Vagina (tissue), 2 donors: Measurements from ENCODE around the gene PKIG.

Source experiments
- CTCF ChIP-seq, 3 experiments: fragments of 450-650 bp in 2 of 3; fragments of 200-600 bp in 1 of 3; sonication (generic) in 1 of 3; IDR thresholded peaks; one replicate each; pipeline ENCODE4 v1.5.1; 2017 to 2019; ENCODE audit warnings: antibody characterized with exemption in 3 of 3, mild to moderate bottlenecking in 2 of 3, moderate library complexity in 2 of 3
- POLR2A ChIP-seq, 2 donors: fragments of 450-650 bp; IDR thresholded peaks; one replicate each; pipeline ENCODE4 v1.6.1; 2017; ENCODE audit warnings: antibody characterized with exemption in 2 of 2, mild to moderate bottlenecking in 2 of 2, moderate library complexity in 2 of 2

GRCh38 chr20:44644667-44645131, 62.3 kb downstream of the PKIG start:
- no peak for TF ChIP-seq POLR2A (IDR thresholded peaks at IDR 0.05)
- TF ChIP-seq CTCF (IDR thresholded peaks at IDR 0.05) = no peak
